HG02852 (cell line): ENCODE results near the gene CLEC16A.

Experiments used
- ATAC-seq: cut with Tn5 transposase; IDR thresholded peaks from one replicate; pipeline ENCODE4 v1.9.1; 2021; ENCODE audit warnings: mild to moderate bottlenecking, moderate library complexity; ENCODE audit not compliant: unreplicated experiment

CLEC16A gene

DNA sequence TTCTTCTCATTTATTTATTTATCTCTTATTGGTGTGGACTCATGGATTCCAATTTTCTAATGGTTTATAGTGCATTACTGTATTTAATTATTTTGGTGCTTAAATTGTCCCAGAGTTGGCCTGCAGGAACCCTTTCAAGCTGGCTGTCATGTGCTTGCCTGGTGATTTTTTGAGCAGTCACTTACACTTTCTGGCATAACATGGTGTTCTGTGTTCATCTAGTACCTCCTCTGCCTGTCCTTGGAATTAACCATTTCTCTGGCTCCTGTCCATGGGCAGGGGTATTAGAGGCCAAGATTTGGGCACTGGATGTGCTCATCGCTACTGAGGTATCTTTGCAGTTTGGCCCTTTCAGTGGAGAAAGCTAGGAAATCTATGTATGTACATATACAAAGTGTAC is 67.0 kb downstream of the CLEC16A start:
- ATAC-seq = no peak

DNA sequence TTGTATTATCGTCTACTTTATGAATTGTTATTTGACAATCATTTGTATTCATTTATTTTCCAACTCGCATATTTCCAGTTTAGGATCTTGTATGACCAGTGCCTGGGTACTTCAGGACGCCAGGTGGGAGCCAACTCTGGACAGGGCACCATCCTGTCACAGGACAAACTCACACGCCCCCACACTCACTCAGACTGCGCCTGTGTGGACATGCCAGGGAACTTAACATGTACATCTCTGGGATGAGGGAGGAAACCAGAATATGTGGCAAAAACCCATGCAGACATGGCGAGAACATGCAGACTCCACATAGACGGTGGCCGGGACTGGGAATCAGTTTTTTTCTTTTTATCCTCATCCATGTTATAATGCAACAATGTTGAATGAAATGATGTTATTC is 68.5 kb downstream of the CLEC16A start:
- no peak for ATAC-seq

DNA sequence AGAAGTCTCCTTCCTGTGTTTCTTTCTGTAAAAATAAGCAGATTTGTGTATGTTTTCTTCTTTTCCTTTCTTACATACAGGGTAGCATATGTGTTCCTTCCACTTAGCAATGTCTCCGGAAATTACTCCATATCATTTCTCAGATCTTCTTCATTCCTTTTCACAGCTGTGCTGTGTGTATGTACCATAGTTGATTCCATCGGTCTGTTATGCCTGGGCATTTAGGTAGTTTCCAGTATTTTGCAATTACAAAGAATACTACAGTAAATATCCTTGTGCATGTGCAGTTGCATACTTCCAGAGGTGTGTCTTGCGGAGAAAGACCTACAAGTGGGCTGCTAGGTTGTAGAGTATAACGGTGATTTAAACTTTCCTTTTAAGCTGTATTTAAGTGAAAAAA is 69.8 kb downstream of the CLEC16A start:
- no peak for ATAC-seq

DNA sequence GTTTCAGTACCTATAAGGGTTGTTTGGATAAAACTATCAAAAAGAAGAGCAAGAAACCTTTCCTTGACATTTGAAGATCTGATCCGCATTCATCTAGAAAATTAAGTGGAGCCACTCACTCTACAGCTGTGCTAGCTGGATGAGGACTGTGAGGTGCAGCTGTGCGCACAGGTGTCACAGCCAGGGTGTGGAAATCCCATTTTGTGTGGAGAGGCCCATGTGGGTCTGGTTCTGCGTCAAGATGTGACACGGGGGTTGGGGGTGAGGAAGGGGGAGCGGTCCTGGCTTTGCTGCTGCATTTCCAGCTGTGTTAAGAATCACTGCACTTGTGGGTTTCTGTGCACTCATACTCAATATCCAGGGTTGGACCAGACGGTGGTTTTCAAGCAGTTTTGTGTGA is 70.7 kb downstream of the CLEC16A start:
- ATAC-seq = no peak

DNA sequence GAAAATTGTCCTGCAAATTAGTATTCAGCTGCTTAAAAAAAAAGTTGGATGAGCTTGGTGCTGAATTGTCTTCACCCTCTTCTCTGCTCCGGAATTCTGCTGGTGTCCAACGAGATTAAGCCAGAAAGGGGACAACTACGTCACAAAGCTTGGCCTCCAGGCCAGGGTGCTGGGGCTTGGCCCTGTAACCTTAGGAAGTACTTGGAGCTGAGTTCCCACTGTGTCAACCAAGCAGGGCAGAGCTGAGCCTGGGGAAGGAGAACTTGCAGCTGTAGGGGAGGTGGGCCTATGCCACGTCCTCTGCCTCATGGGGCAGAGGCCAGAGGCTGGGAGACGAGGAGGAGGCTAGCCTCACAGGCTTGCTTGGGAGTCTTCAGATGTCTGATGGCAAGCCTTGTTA is 71.2 kb downstream of the CLEC16A start:
- ATAC-seq = no peak

DNA sequence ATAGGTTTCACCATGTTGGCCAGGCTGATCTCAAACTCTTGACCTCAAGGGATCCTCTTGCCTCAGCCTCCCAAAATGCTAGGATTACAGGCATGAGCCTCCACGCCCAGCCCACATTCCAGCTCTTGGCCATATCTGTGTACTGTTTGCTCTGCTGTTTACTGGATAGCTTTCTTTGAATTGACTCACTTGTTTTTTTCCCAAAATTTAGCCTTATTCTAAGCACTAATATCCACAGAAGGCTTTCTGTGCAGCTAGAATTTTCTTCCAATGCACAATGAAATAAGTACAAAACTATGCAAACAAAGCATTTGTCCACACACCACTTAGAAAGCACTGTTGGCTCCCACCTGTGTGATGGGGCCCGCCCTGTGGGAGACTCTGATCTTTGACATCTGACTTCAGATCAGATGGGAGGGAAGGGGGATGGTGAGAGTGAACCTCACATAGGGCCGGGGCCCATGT is 72.2 kb downstream of the CLEC16A start:
- no peak for ATAC-seq

DNA sequence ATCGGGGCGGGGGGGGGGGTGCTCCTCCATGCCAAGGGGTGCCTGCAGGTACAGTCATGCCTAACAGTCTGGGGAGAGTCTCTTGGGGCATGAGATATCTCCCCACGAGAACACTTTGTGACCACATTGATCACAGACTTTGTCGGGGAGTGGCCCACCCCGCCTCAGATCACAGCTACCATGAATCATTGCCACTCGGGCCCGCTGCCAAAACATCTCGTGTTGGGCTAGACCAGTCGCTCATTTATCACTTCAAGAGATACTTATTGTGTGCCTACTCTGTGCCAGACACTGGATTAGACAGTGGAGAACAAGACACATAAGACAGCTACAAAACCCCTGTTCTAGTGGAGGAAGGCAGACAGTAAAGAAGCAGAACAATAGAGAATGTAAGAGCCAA is 72.6 kb downstream of the CLEC16A start:
- no peak for ATAC-seq

DNA sequence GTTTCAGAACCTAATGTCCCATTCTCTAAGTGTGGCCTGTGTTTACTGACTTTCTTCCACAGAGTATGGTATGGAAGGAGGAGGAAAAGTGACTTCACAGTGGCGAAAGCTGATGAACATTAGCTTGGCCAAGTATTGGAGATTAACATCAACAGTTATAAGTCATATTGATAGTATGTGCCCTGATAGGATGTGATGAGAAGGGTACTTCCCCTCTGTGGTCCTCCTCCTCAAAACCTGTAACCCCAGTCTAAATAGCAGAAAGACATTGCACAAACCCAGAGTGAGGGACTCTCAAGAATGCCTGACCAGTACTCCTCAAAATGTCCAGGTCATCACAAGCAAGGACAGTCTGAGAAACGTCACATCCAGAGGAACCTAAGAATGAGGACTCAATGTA is 73.1 kb downstream of the CLEC16A start:
- ATAC-seq = no peak

DNA sequence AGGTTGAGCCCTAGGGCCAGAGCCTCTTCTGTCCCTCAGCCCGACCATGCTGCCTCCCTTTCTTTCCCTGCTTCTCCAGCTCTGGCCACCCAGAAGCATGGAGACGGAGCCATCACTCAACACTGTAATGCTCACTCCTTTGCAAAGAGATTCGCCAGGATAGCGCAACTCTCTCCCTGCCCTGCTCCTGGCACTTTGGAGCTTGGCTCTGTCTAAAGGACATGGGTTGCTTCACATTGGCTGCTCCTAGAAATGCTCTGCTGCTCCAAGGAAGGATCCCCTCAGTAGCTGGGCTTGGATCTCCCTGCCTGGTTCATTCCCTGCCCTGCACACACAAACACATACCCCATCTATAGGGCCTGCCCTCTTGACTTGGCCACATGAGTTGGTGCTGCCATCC is 76.0 kb downstream of the CLEC16A start:
- no peak for ATAC-seq

DNA sequence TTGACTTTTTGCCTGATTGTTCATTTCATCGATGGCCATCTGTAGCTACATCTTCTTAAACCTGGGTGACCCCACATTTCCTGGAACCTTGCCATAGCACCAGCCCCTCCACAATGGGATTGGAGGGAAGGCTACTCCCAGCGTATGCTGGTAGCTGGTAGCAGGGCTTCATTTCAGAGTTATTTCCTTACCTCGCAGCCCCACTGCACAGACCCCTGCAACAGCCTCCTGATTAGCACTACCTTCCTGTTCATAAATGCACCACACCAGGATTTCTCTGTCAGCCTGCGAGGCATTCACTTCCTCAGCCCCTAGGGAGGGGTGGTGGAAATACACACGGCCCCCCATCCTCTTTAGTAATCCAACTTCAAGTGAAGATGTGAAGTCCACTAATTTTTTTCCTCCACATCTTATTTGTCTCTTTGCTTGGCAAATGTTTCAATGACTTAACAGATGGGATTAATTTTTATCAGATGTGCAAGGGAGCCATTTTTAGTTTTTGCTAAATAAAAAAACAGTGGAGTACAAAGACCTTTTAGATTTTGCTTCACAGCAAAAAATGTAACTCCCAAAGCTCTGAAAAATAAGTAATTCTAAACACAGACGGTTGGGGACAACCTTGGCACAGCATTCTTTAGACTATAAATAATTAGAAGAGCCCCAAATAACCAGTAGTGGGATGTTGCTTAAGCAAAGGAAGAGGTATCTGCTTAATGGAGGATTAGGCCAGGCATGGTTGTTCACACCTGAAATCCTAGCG is 76.6 kb downstream of the CLEC16A start:
- ATAC-seq = no peak

DNA sequence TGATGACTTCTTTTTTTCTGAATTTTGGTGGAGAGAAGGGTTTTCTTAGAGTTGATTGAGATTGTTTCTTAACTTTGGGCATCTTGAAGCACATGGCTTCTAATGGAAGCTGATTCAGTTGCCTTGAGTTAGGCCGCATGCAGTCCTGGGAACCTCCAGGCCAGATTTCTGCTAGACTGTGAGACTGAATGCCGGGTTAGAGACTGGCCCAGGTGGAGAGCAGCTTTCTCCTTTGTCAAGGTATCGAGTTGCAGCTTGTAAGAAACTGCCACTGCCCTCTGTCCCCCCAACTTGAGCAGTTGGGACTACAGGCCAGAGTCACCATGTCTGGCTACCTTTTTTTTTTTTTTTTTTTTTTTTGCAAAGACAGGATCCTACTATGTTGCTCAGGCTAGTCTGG is 77.6 kb downstream of the CLEC16A start:
- ATAC-seq = no peak

DNA sequence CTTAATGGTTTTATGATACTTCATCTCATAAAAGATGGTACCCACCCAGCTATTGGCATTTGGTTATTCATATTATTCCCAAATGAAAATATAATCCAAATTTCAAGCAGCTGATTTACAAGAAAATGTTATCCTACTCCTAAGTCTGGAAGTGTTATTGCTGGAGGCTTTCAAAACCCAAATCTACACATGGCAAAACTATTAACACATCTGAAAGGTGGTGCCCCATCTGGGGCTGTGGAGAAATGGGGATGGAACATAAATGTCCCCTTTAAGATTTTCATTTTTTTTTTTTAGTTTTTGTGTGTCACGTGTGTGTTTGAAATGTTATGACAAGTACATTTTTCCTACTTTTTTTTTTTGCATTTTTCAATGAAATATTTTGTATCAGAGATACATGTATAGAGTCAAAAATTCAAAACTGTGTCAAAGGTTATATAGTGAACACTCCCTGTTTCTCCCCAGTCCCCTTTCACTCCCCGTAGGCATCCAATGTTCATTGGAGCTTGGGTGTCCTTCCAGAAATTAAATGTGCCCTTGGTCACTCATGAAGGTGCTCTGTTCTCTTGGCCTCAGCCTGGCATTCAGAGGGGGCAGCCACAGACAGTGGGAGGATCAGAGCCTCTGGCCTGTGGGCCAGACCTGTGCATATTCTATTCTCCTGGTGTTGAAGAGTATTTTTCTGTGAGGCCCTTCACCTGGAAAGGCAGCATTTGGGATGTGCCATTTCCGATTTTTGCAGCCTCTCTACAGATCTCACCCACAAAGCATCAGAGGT is 79.1 kb downstream of the CLEC16A start:
- ATAC-seq = no peak

DNA sequence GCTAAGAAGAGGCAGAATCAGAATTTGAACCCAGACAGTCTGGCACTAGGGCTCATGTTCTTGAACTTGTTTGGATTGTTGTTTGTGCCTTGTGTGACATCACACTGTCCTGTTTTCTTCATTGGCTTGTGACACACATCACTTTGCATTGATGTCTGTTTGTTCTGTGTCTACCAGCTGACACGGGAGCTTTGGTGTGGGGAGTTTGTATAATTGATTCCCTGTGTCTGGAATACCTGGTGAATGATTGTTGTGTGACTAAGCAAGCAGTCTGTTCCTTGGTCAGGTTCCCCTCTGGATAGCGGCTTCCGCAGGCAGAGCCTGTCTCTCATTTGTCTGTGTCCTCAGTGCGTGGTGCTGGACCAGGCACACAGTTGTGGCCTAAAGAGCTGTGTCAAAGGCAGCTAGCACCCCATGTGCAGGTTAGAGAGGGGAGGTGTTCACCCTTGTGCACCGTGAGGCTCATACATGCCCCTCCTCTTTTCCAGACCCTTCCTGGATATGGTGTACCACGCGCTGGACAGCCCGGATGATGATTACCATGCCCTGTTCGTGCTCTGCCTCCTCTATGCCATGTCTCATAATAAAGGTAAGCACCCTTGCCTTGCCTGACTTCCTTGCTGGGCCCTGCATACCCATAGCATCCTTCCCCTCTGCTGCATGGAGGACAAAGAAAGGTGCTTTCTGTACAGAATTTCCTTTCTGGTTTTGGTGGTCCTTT is 80.1 kb downstream of the CLEC16A start:
- no peak for ATAC-seq

DNA sequence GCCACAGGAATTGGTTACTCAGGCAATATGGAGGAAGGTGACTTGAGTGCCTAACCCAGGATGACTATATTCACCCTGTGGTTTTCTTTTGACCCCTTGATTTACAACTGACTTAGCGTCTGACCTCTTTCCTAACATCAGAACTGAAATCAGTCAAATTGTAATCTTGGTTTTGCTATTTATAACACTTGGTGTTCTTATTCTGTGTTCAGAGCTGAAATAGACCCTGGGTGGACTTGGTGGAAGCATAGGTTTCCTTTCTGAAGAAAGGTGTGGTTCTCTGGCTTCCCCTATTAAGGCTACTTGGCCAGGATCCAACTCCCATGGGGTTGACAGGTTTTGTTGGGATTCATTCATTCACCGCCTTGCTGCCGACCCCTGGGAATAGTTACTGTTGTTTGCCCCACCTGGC is 80.8 kb downstream of the CLEC16A start:
- no peak for ATAC-seq

DNA sequence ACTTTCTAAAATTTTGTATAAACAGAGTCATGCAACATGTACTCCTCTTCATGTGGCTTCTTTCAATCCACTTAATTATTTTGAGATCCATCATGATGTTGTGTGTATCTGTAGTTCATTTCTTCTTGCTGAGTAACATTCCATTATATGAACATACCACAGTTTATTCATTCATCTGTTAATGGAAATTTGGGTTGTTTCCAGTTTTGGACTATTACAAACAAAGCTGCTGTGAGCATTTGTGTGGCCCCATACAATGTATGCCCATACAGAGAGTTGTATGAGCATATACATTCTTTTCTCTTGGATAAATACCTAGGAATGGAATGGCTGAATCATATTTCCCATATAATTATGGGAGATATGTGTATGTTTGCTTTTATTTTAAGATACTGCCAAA is 85.6 kb downstream of the CLEC16A start:
- no peak for ATAC-seq

DNA sequence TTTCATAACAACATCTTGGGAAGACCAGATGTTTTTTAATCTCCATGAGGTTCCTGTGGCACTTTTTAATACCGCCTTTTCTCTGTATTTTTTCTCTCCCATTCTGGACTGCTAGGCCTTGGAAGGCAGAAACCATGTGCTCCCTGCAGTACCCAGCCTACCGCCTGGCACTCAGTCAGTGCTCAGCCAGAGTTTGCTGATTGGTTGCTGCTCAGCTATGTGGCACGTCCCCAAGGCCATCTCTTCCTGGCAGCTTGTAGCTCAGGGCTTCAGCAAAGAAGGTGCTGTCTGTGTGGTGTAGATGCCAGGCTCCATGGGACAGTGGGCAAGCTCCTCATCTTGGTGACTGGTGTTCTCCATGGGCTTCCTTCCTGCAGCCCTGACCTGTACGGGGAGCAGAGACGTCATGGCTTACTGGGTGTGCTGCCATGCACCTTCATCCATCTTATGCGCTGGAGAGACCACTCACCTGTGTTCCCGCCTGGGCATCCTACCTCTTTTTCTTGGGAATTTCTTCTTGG is 86.7 kb downstream of the CLEC16A start:
- ATAC-seq = no peak

DNA sequence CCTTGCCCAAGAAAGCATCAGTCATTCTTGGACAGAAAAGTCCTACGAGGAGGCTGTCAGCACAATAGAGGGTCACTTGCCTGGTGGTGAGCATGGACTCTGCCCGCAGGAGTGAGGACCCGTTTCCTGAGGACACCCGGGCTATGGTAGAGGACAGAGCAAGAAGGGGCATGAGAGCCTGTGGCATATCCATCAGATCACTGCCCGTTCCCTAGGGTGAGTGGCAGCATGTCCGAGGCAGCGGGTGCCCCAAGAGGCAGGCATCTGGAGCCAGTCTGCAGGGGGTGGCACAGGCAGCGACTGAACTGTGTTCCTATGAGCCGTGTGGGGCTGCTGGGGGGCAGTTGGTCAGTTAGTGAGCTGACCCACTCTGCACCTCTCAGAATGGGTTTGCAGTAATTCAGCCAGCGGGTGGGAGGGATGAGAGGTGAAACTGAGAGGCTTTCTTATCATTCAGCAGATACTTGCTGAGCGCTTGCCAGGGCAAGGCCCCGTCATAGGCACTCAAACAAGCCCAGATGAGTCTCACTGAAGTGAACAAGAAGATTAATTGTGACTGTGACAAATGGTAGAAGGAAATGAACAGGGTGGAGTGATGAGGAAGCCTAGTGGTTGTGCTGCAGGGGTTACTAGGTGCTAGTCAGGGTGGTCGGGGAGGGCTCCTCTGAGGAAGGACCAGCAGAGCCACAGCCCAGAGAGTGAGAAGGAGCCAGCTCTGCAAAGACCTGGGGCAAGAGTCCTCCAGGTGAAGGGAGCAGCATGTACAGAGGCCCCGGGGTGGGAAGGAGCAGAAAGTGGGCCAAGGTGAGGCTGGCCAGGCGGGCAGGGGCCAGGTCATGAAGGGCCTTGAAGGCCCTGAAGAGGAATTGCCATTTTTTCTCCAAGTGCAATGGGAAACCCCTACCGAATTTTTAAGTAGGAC is 87.9 kb downstream of the CLEC16A start:
- no peak for ATAC-seq

DNA sequence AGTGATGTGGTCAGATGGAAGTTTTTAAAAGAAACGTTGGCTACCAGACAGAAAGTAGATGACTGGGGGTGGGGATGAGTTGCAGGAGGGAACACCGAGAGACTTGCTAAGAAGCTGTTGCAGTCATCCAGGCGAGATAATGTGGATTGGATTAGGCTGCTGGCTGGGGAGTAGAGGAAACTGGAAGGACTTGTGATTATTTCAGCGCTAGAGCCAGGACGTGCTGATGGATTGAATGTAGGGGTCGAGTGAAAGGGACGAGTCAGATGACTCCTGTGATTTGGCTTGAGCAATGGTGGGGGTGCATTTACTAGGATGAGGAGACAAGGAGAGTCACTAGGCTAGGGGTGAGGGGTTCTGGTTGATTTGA is 88.5 kb downstream of the CLEC16A start:
- no peak for ATAC-seq

DNA sequence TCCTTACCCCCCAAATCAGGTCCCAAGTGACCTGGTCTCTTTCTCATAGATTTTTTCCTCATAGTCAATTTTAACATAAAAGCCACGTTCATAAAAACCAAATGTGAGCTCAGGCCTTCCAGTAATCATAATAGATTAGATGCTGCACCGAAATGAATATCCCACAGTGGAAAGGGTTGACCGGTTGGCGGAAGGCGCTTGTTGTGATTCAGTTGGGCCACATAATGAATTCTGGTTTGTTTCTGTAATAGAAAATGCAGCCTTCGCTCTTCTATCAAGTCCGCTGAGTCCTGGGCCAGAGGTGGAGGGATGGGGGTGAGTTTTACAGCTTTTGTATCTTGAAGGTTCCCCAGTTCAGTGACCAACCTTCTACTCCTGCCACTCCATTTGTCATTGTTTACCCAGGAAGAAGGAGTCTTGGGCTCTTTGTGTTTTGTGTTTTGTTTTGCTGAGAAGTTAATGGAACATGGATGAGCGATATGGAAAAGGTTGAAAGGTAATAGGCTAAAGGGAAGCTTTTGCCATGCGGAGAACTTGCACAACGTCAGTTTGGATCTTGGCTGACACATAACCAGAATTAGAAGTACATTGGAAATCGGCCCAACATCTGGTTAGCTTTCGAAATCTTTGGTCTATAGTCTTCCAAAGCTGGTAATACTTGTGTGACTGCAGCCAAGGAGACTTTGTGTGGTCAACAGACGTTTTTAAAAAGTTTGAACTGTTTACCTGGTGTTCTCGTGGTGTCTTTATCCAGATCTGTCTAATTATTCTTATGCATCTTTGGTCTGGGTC is 89.5 kb downstream of the CLEC16A start:
- ATAC-seq = no peak

DNA sequence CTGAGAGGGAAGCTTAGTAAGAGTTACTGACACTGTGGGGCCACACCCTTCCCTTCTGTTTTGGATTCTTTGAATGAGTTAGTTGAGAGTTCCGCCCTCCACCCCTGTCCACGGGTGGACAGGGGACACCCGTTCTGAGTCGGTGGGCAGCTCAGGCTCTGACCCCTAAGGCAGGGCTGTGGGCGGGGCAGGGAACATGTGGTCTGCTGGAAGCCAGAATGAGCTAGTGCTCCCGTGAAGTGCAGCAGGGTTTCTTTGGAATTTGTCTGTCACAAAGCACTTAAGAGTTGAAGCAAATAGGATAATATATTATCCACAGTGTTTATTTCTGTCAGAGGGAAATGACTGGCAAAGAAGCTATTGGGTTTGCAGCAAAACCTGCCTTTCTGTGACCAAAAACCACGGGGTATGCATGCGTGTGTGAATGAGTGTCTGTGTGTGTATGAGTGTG is 90.1 kb downstream of the CLEC16A start:
- no peak for ATAC-seq
